HL-60 (cell line): ENCODE results near the gene HABP2.

Experiments
- DNase-seq, 2 experiments: peaks; one replicate each; pipeline ENCODE4 v3.0.0-alpha.2; 2010 to 2020; ENCODE audit warnings: low read depth in 1 of 2, low spot score in 1 of 2
- H3K27ac ChIP-seq: fragments of 250-450 bp; sonication (Bioruptor Pico); replicated peaks from 2 replicates; pipeline ENCODE4 v1.5.1; 2020; ENCODE audit warnings: mild to moderate bottlenecking, moderate library complexity
- H3K27me3 ChIP-seq: fragments of 250-450 bp; sonication (Bioruptor Pico); 2 replicates; pipeline ENCODE4 v1.5.1; 2021; ENCODE audit warnings: mild to moderate bottlenecking, moderate library complexity; ENCODE audit not compliant: insufficient read depth, poor library complexity, severe bottlenecking
- H3K4me3 ChIP-seq: replicated peaks from 2 replicates; pipeline ENCODE4 v1.5.1; 2011; ENCODE audit warnings: mild to moderate bottlenecking, control low read depth, low read length; ENCODE audit not compliant: insufficient read depth
- GABPA ChIP-seq: IDR thresholded peaks from 2 replicates; pipeline ENCODE4 v1.6.1; 2012; ENCODE audit warnings: low read depth
- POLR2AphosphoS5 ChIP-seq: IDR thresholded peaks from 2 replicates; pipeline ENCODE4 v1.6.1; 2012; ENCODE audit warnings: low read depth
- SPI1 ChIP-seq: IDR thresholded peaks from 2 replicates; pipeline ENCODE4 v1.6.1; 2012; ENCODE audit warnings: low read depth, mild to moderate bottlenecking, borderline replicate concordance
- TF ChIP-seq, protein P1 (sequence below): IDR thresholded peaks from one replicate; pipeline ENCODE4 v1.5.1; 2011; ENCODE audit warnings: low read length, control low read depth, inconsistent platforms; ENCODE audit not compliant: insufficient read depth
- TF ChIP-seq, protein P2 (sequence below): IDR thresholded peaks from 2 replicates; pipeline ENCODE4 v1.6.1; 2012; ENCODE audit warnings: low read depth; ENCODE audit not compliant: insufficient replicate concordance

The HABP2 gene

DNA sequence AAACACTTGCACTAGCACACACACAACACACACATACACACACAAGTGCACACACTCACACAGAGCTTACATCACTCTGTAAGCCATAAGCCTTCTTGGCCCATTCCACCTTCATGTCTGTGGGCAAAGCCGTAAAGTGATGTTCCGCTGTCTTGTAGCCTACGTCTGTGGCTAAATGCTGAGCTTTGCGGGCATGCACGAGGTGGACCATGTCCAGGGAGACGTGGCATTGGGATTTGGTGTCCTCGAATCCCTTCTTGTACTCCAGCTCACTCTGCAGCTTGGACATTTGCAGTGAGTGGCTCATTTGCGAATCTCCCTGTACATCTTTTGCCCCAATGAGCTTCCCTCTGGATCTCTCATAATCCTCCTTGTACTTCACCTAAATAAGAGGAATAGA lies 68.9 kb downstream of the HABP2 start:
- Histone ChIP-seq H3K4me3 (no peak overlapping the region), H3K27me3 (peaks cover 2% of the 10 kb centered on the region), H3K27ac (no peak overlapping the region)
- TF ChIP-seq SPI1 (no peak), GABPA (no peak), POLR2AphosphoS5 (no peak)
- TF ChIP-seq, protein P1, sequence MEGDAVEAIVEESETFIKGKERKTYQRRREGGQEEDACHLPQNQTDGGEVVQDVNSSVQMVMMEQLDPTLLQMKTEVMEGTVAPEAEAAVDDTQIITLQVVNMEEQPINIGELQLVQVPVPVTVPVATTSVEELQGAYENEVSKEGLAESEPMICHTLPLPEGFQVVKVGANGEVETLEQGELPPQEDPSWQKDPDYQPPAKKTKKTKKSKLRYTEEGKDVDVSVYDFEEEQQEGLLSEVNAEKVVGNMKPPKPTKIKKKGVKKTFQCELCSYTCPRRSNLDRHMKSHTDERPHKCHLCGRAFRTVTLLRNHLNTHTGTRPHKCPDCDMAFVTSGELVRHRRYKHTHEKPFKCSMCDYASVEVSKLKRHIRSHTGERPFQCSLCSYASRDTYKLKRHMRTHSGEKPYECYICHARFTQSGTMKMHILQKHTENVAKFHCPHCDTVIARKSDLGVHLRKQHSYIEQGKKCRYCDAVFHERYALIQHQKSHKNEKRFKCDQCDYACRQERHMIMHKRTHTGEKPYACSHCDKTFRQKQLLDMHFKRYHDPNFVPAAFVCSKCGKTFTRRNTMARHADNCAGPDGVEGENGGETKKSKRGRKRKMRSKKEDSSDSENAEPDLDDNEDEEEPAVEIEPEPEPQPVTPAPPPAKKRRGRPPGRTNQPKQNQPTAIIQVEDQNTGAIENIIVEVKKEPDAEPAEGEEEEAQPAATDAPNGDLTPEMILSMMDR = no peak
- TF ChIP-seq, protein P2, sequence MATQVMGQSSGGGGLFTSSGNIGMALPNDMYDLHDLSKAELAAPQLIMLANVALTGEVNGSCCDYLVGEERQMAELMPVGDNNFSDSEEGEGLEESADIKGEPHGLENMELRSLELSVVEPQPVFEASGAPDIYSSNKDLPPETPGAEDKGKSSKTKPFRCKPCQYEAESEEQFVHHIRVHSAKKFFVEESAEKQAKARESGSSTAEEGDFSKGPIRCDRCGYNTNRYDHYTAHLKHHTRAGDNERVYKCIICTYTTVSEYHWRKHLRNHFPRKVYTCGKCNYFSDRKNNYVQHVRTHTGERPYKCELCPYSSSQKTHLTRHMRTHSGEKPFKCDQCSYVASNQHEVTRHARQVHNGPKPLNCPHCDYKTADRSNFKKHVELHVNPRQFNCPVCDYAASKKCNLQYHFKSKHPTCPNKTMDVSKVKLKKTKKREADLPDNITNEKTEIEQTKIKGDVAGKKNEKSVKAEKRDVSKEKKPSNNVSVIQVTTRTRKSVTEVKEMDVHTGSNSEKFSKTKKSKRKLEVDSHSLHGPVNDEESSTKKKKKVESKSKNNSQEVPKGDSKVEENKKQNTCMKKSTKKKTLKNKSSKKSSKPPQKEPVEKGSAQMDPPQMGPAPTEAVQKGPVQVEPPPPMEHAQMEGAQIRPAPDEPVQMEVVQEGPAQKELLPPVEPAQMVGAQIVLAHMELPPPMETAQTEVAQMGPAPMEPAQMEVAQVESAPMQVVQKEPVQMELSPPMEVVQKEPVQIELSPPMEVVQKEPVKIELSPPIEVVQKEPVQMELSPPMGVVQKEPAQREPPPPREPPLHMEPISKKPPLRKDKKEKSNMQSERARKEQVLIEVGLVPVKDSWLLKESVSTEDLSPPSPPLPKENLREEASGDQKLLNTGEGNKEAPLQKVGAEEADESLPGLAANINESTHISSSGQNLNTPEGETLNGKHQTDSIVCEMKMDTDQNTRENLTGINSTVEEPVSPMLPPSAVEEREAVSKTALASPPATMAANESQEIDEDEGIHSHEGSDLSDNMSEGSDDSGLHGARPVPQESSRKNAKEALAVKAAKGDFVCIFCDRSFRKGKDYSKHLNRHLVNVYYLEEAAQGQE = no peak
- no peak for DNase-seq

DNA sequence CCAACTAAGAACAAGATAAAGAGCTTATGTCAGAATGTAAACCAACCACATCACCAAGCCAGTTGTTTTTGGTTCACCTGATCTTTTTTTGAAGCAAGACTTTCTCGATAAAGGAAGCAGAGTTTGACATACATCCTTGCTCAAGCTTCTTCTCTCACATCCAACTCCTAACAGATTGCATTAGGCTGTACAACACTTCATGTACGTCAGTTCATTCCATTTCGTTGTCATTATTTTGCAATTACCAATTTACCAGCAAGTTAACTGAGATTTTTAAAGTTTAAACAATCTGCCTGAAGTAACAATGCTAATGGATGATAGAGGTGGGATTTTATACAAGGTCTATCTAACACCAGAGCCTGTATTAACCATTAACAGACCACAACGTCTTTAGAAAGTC lies 70.0 kb downstream of the HABP2 start:
- Histone ChIP-seq H3K27me3 (no peaks in the 10 kb centered on the region), H3K4me3 (no peak overlapping the region), H3K27ac (no peak overlapping the region)
- no peak for DNase-seq
- TF ChIP-seq SPI1 (no peak), GABPA (no peak), POLR2AphosphoS5 (no peak)
- TF ChIP-seq, protein P2 = no peak
- TF ChIP-seq, protein P1 = no peak

DNA sequence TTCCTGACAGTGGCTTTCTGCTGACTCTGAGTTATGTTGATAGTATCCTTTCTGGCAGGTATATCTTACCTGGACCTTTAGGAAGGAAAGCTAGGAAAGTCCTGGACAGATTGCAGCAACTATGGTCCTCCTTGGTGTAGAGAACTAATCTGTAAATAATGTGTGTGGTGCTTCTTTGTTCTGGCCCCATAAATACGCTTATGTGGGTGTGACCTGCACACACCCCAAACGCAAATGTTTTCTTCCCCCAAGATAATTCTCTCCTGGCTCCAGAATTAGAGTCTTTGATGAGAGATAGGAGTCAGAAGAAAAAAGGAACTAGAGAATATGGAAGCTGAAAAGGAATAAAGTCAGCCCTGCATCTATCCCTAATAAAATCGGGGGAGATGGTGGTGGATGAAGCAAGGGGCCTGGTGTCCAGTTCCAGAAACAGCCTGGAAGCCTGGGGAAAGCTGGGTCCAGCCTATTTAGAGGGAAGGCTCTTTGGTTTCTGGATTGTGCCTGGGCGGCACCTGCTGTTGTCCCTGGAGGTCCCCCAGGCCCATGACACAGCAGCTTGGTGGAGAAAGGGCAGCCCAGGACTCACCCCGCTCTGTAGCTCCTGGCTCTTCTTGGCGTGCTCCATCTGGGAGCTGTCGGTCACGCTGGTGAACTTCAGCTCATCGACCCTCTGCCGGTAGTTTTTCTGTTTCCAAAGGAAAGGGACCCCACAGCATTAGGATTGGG lies 72.8 kb downstream of the HABP2 start:
- Histone ChIP-seq H3K4me3 (no peak overlapping the region), H3K27me3 (no peaks in the 10 kb centered on the region), H3K27ac (no peak overlapping the region)
- TF ChIP-seq GABPA = no peak
- TF ChIP-seq POLR2AphosphoS5 = no peak
- TF ChIP-seq, protein P2 = no peak
- no peak for TF ChIP-seq SPI1
- TF ChIP-seq, protein P1 = no peak
- no peak for DNase-seq
